AG09319 (cell line): ENCODE data around the gene ESRRA.

ENCODE experiments used
- DNase-seq: peaks from one replicate; pipeline ENCODE4 v3.0.0-alpha.2; 2010; ENCODE audit warnings: low read depth; ENCODE audit errors: extremely low read depth
- TF ChIP-seq, protein P1 (sequence below): IDR thresholded peaks from 2 replicates; pipeline ENCODE4 v1.5.1; 2011; ENCODE audit warnings: low read depth, mild to moderate bottlenecking, inconsistent platforms, low read length, moderate library complexity

Gene ESRRA

DNA sequence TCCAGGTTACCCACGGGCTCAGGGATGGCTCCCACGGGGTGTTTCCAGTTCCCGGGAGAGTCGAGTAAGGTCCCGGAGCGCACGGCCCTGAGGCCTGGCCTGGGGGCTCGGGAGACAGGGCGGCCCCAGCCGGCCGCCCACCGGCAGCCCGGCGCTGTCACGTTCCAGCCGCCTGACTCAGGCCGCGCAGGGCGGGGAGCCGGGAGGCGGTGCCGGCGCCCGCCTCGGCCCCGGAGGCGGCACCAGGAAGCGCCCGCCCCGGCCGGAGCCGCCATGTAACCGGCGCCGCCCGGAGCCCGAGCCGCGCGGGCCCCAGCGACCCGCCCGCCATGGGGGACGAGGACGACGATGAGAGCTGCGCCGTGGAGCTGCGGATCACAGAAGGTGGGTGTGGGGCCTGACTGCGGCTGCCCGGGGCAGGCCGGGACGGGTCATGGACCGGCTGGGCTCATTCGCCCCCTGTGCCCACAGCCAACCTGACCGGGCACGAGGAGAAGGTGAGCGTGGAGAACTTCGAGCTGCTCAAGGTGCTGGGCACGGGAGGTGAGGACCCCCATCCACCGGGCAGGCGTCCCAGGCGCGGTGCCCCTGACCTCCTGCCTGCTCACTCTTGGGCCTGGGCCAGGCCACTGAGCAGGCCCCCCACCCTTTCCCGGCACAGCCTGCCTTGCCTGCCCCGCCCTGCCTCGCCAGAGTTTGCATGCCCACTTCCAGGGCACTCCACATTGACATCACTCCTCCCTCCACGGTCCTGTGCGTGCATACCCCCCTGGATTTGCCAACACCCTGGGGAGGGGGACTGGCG is 53.8 kb downstream of the ESRRA start, which contains the start of gene RPS6KA4:
RPS6KA4 (plus strand) TSS at position 256 of the 805 bp plus-strand sequence; CDS start at position 330, 74 bp downstream.
- no peak for DNase-seq
- TF ChIP-seq, protein P1, sequence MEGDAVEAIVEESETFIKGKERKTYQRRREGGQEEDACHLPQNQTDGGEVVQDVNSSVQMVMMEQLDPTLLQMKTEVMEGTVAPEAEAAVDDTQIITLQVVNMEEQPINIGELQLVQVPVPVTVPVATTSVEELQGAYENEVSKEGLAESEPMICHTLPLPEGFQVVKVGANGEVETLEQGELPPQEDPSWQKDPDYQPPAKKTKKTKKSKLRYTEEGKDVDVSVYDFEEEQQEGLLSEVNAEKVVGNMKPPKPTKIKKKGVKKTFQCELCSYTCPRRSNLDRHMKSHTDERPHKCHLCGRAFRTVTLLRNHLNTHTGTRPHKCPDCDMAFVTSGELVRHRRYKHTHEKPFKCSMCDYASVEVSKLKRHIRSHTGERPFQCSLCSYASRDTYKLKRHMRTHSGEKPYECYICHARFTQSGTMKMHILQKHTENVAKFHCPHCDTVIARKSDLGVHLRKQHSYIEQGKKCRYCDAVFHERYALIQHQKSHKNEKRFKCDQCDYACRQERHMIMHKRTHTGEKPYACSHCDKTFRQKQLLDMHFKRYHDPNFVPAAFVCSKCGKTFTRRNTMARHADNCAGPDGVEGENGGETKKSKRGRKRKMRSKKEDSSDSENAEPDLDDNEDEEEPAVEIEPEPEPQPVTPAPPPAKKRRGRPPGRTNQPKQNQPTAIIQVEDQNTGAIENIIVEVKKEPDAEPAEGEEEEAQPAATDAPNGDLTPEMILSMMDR = no peak

DNA sequence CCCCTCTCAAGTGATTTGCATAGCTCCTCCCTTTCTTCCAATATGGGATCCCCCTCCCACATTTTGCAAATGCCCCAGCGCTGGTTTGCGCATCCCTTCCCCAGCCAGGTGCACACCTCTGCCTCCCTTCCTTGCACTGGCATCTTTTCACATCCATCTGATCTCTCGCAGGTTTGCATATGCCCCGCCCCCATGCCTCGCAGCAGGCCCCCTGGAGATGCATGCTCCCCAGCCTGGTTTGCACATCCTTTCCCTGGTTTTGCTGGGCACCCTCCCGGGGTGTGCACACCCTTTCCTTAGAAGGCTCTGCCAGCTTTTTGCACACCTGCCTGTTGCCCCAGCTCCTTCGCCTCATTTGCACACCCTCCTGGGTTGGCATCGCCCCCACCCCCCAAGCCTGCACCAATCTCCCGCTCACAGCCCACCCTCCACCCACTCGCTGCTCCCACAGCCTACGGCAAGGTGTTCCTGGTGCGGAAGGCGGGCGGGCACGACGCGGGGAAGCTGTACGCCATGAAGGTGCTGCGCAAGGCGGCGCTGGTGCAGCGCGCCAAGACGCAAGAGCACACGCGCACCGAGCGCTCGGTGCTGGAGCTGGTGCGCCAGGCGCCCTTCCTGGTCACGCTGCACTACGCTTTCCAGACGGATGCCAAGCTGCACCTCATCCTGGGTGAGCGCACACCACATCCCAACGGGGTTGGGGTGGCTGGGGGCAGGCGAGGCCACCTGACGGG is 54.6 kb downstream of the ESRRA start:
- DNase-seq = no peak
- TF ChIP-seq, protein P1 = no peak

DNA sequence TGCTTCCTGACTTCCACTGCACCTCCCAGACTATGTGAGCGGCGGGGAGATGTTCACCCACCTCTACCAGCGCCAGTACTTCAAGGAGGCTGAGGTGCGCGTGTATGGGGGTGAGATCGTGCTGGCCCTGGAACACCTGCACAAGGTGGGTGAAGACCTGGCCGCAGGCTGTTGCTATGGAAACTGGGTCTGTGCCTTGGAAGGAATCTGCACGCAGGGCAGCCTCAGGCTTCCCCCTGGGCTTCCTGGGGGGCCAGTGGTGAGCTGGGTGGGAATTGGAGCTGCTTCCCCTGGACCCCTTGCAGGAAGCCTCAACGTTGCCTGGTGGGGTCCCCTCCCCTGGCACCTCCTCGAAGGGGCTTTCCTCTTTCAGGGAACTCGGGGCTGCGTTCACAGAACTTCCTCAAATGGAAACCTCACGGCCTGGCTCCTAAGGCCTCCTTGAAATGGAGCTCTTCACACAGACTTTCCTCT is 55.2 kb downstream of the ESRRA start:
- DNase-seq = no peak
- TF ChIP-seq, protein P1 = no peak

DNA sequence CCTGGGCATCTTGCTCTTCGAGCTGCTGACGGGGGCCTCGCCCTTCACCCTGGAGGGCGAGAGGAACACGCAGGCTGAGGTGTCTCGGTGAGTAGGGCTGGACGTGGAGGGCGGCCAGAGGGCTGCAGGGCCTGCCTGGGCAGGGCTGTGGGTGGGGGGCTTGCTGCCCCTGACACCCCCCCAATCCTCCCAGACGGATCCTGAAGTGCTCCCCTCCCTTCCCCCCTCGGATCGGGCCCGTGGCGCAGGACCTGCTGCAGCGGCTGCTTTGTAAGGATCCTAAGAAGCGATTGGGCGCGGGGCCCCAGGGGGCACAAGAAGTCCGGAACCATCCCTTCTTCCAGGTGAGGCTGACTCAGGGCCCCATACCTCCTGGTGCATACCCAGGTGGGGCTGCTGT is 56.3 kb downstream of the ESRRA start:
- TF ChIP-seq, protein P1 = no peak
- no peak for DNase-seq

DNA sequence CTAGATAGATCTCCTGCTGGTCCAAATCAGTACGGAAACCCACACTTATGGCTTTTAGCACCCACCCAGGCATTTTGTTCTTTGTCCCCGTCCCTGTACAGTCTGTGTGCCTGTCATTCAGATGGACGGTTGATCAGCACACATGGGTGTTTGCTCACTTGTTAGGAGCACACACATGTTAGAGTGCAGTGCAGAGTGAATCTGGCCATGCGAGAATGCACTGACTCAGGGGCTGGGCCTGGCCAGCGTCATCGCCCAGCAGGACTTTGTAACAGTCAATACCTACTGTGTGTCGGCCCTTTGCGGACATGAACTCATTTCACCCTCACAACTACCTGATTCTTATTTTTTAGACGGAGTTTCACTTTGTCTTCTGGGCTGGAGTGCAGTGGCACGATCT is 57.0 kb downstream of the ESRRA start:
- no peak for DNase-seq
- TF ChIP-seq, protein P1 = no peak

DNA sequence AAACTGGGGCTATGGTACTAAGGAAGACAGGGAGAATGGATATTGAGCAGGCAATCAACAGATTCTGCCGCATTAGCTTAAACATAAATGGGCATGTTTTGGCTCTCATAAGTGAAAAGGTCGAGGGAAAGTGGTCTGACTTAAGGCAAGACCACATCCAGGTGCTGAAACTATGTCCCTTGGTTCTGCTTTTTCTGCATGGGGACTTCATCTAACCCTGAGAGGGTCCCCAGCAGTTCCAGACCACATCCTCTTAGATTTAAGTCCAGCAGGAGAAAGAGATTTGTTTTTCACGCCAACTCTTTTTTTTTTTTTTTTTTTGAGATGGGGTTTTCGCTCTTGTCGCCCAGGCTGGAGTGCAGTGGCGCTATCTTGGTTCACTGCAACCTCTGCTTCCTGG is 59.1 kb downstream of the ESRRA start:
- DNase-seq = no peak
- TF ChIP-seq, protein P1 = no peak

DNA sequence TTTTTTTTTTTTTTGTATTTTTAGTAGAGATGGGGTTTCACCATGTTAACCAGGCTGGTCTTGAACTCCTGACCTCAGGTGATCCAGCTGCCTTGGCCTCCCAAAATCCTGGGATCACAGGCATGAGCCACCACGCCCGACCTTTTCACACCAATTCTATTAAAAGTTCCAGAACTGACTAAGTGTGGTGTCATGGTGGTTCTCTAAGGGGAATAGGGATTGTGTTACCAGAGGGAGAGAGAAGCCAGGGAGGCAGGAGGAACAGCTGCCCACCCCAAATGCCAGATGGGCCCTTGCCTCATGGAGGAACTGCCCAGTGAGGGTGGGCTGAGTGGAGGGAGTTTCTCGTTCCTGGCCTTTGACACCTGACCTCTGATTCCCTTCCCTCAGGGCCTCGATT is 59.6 kb downstream of the ESRRA start:
- TF ChIP-seq, protein P1 = no peak
- no peak for DNase-seq
